ENCODE results near the gene STRA8. TPM values are rescaled to one million over a fixed set of nuclear protein-coding genes. Genes with fewer than 3 reads are reported as not detected.

STRA8 gene
- total RNA-seq, 1 experiment from 2014 or later: not detected

DNA sequence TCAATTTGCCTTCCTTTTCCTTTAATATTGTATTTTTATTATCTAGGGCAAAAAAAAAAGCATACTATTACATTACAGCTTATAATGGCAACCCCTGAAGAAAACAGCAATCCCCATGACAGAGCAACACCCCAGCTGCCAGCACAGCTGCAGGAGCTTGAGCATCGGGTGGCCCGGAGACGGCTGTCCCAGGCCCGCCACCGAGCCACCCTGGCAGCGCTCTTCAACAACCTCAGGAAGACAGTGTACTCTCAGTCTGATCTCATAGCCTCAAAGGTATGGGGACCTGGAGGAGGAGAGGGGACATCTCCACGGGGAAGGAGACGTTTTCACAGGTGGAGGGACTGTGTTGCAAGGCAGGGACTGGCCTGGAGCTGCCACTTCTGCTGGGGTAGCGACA, 6.8 kb downstream of the STRA8 start:
- Histone ChIP-seq H2AK5ac (ENCODE audit: insufficient read length, low read length) (no peak overlapping the region), H2BK20ac (ENCODE audit: low read depth, low read length, poor library complexity, severe bottlenecking) (no peak overlapping the region), H2BK15ac (ENCODE audit: low read depth, low read length) (no peak overlapping the region), H2AFZ (ENCODE audit: low read length) (no peak overlapping the region), H3K79me2 (ENCODE audit: insufficient read depth, low read length) (no peaks in the 10 kb centered on the region), H3T11ph (ENCODE audit: low read length) (no peak overlapping the region), H3K9me3 (ENCODE audit: control insufficient read depth, low read depth, low read length) (no peaks in the 10 kb centered on the region), H2BK12ac (ENCODE audit: insufficient read length, low read depth, low read length) (no peak overlapping the region), H3K4me2 (ENCODE audit: insufficient read depth, insufficient read length, low read length) (no peak overlapping the region), H2BK120ac (ENCODE audit: low read depth, low read length, poor library complexity, severe bottlenecking) (no peak overlapping the region), H3K27me3 (ENCODE audit: insufficient read depth, low read length) (no peaks in the 10 kb centered on the region), H3K14ac (ENCODE audit: insufficient read depth, low read length) (no peak overlapping the region), H3K18ac (ENCODE audit: insufficient read length, low read depth, low read length) (no peak overlapping the region), H3K9ac (ENCODE audit: extremely low read depth, insufficient read length, low read length) (no peak overlapping the region), H3K27ac (ENCODE audit: insufficient read length, low read depth, low read length) (no peak overlapping the region), H3K56ac (ENCODE audit: insufficient read length, low read depth, low read length) (no peak overlapping the region), H3K4ac (ENCODE audit: low read depth, low read length) (no peak overlapping the region), H3K79me1 (ENCODE audit: insufficient read depth, low read depth, low read length, poor library complexity, severe bottlenecking) (no peaks in the 10 kb centered on the region), H3K23me2 (ENCODE audit: insufficient read length, low read depth, low read length, poor library complexity, severe bottlenecking) (no peaks in the 10 kb centered on the region), H3K4me1 (ENCODE audit: insufficient read depth, low read length) (0 out of 2 replicates have a peak, but pooled peaks cover 5% of the 10 kb centered on the region), H4K5ac (ENCODE audit: insufficient read length, low read depth, low read length) (no peak overlapping the region), H3K23ac (ENCODE audit: insufficient read length, low read depth, low read length) (no peak overlapping the region), H4K91ac (ENCODE audit: insufficient read length, low read depth, low read length) (no peak overlapping the region), H2BK5ac (ENCODE audit: insufficient read length, low read length) (no peak overlapping the region), H4K8ac (replicated peaks; ENCODE audit: insufficient read length, low read depth, low read length) (no peak overlapping the region), H4K20me1 (ENCODE audit: control insufficient read depth, insufficient read depth, insufficient read length) (no peaks in the 10 kb centered on the region)
- no CpG with 5 or more reads among the region's 9 CpGs for whole genome bisulfite sequencing (ENCODE audit: extremely low coverage, insufficient read length, low lambda C conversion rate)
- H3K9me3 Mint-ChIP-seq: no peaks in the 10 kb centered on the region
- peaks cover 19 to 28% of the 10 kb centered on the region in 2 experiments for H3K4me1 Mint-ChIP-seq
- TF ChIP-seq, protein P1, sequence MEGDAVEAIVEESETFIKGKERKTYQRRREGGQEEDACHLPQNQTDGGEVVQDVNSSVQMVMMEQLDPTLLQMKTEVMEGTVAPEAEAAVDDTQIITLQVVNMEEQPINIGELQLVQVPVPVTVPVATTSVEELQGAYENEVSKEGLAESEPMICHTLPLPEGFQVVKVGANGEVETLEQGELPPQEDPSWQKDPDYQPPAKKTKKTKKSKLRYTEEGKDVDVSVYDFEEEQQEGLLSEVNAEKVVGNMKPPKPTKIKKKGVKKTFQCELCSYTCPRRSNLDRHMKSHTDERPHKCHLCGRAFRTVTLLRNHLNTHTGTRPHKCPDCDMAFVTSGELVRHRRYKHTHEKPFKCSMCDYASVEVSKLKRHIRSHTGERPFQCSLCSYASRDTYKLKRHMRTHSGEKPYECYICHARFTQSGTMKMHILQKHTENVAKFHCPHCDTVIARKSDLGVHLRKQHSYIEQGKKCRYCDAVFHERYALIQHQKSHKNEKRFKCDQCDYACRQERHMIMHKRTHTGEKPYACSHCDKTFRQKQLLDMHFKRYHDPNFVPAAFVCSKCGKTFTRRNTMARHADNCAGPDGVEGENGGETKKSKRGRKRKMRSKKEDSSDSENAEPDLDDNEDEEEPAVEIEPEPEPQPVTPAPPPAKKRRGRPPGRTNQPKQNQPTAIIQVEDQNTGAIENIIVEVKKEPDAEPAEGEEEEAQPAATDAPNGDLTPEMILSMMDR (conservative IDR thresholded peaks at IDR 0.05): no peak
- no peaks in the 10 kb centered on the region for H3K36me3 Mint-ChIP-seq (ENCODE audit: insufficient read depth in 1 of 3, low read depth in 3 of 3)
- DNase-seq: no peak
- no peak overlapping the region for H3K27ac Mint-ChIP-seq
- H3K27me3 Mint-ChIP-seq (ENCODE audit: low read depth): no peaks in the 10 kb centered on the region; the same call in 1 of the 2 replicates
- no peak overlapping the region for H3K4me3 Mint-ChIP-seq

Data from H9 (cell line).